Measurements from ENCODE around the gene EBF4.

The EBF4 gene

DNA sequence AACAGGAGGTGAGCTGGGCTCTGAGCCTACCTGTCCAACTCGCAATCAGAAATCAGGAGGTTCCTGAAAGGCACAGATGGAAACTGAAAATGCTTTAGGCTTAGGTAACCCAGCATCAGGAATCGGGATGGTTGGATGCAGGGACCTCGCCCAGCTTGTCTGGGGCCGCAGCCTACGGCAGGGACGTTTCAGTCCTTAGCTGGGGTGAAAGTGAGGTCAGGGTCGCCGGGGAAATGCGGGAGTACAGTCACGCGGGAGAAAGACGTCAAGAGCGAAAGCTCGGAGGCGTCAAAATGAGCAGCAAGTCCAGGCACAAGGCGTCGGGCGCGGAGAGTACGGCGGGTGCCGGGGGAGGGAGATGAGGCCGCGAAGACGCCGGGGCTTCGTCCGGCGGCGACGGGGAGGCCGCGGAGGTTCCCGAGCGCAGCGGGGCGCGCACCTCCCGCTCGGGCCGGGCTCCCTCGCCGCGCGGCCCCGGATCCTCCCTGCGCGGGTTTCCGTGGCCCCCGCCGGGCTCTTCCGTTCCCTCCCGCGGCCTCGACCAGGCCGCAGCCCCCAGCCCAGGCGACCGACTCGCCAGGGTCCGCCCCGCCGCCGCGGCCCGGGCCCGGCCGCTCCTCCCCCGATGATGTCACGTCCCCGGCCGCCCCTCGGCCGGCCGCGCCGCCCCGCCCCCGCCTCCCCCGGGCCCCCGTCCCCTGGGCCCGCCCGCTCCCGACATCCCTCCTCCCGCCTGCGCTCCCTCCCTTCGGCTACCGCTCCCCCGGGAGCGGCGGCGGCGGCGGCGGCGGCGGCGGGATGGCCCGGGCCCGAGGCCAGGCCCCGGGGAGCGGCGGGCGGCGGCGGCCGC lies at the start of gene EBF4:
EBF4 (plus strand) TSS at position 745 of the 850 bp plus-strand sequence. CDS start 866 bp downstream, outside the sequence.
- no peak for DNase-seq

- DNase-seq = no peak
Observed at GRCh38 chr20:2643708-2644107, 48.9 kb upstream of the EBF4 start.

GRCh38 chr20:2651772-2652723 lies 40.5 kb upstream of the EBF4 start, which contains the start of gene NOP56:
TSS of gene NOP56 (plus strand) at chr20:2652632. CDS start at chr20:2652661, 29 bp downstream.
- peak; percentile 40 for DNase-seq

- DNase-seq = no peak
Observed at GRCh38 chr20:2652724-2653555, 39.6 kb upstream of the EBF4 start.

DNA sequence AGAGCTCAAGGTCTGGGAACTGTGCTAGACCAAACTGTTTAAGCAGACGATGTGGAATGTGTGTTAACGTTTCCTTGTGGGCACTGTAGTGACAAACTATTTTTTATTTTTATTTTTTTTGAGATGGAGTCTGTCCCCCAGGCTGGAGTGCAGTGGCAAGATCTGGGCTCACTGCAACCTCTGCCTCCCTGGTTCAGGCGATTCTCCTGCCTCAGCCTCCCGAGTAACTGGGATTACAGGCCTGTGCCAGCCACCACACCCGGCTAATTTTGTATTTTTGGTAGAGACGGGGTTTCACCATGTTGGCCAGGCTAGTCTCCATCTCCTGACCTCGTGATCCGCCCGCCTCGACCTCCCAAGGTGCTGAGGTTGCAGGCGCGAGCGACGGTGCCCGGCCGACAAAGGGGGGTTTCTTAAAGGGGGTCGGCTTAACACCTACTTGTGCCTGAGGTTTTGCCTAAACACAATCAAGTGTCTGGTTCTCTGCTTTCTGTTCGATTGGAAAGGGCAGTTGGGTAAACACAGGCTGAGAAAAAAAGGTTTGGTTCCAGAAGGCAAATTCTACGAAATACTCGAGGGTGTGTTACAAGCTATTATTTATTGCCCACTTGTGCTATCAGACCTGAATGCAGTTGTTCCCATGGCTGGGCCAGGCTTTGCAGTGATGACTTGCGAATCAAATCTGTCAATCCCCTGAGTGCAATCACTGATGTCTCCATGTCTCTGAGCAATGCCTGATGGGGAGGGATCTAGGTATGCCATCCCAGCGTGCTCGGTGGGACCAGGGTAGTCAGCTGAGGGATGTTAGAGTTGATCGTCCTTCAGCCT lies 38.8 kb upstream of the EBF4 start:
- no peak for DNase-seq

GRCh38 chr20:2654384-2654822 lies 38.2 kb upstream of the EBF4 start:
- no peak for DNase-seq

- no peak for DNase-seq
Observed at GRCh38 chr20:2654831-2655230, 37.7 kb upstream of the EBF4 start.

DNA sequence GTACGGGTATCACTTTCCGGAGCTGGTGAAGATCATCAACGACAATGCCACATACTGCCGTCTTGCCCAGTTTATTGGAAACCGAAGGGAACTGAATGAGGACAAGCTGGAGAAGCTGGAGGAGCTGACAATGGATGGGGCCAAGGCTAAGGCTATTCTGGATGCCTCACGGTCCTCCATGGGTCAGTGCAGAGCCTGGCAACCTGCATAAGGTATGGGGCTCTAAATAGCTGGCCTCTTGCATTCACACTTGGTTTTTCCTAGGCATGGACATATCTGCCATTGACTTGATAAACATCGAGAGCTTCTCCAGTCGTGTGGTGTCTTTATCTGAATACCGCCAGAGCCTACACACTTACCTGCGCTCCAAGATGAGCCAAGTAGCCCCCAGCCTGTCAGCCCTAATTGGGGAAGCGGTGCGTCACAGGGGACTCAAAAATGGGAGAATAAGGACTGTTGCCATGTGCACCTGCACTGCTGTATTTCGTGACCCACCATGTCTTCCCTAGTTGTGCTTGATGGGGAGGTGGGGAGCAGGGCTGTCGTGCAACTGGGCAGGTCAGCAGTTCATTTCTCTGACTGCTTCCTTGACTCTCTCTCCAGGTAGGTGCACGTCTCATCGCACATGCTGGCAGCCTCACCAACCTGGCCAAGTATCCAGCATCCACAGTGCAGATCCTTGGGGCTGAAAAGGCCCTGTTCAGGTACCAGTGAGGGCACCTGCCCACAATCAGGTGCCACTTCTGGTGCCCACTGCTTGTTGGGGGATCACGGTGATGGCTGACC lies 37.1 kb upstream of the EBF4 start:
- DNase-seq = no peak

DNA sequence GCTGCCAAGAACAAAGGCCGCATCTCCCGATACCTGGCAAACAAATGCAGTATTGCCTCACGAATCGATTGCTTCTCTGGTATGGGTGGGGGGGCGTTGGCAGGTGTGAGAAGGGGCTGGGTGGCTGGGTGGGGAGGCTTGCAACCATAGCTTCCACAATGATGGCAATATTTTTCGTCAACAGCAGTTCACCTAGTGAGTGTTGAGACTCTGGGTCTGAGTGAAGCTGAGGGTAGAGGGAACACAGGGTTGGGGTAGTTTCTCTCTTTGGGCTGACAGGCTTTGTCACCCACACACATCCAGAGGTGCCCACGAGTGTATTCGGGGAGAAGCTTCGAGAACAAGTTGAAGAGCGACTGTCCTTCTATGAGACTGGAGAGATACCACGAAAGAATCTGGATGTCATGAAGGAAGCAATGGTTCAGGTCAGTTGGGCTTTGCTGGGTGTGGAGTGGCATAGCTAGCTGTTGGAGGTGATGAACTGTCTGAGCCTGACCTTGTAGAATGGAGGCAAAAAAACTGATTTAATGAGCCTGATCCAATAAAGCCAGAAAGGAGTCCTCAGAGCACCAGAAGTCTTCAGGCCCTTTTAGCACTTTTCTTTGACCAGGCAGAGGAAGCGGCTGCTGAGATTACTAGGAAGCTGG lies 36.0 kb upstream of the EBF4 start:
- DNase-seq = no peak

GRCh38 chr20:2657241-2657640 lies 35.3 kb upstream of the EBF4 start:
- no peak for DNase-seq

- no peak for DNase-seq
Observed at GRCh38 chr20:2657674-2658073, 34.9 kb upstream of the EBF4 start.

DNA sequence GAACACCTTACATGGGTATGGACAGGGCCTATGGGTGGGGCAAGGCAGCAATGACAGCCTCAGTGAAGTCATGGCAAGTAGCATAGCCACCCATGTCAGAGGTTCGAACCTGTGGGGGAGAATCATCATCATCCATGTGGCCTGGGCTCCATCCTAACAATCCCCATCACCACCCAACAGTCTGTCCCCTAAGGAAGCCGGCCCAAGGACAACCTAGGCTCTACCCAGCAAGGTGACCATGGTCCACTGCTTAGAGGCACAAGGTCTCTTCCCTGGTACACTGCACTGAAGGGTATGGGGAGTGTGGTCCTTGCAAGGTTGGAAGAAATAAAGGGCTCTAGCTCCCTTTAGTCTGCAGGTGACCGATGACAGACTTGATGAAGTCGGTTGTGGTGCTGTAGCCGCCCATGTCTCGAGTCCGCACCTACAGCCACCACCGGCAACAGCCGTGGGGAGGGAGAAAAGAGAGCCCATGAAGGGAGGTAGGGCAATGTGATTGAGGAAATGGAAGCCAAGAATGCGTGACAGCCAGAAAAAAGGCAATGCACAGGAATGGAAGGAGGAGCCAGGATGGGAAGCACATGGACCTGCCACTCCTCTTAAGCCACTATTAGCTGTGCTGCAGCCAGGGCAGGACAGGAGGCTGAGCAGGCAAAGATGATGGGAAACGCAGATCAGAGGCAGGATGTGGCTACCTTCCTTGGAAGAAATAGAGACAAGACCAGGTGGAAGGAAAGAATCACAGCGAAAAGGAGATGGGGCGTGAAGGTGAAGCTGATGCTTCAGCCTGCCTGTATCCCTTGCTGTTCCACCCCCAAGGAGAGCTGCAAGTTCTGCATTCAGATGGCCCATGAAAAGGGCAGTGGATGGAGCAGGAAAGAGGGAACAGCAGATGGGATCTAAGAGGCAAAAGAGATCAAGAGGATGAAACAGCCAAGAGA lies 33.9 kb upstream of the EBF4 start:
- no peak for DNase-seq

DNA sequence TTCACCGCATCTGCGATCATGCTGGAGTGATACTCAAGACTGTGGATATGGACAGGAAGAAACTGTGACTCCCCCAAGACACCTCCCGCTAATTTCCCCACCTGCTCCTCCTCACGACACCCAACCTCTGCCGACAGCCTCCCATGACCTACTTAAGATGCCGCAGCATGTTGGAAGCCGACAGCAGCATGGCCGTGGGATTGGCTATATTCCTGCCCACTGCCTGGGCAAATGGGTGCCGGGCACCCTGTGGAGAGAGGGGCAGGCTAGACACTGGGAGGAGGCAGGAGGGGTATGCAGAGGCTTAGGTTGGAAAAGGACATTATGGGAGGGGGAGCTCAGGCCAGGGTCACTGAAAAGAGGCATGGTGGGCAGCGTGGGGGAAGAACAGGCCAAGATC lies 33.0 kb upstream of the EBF4 start:
- no peak for DNase-seq

DNA sequence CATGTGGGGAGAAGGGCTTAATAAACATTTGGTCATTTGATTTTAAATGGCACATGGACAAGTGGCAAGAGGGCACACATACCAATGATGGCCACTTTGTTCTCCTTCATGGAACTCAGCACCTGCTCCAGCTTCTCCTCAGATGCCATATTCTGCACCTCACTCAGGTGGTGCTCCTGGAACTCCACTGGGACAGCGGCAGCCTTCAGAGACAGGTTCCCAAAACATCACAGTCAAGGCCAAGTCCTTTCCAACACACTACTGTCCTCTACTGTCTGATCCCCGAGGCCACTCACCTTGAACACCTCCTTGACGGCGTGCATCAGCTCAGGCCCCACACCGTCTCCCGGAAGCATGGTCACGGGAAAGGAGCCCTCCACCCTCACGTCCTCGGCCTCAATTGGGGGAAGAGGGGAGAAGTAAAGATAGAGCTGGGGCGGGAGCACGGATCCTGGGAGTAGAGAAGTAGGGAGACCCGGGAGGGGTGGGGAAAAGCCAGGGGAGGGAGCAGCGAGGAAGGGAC lies 29.2 kb upstream of the EBF4 start:
- no peak for DNase-seq

DNA sequence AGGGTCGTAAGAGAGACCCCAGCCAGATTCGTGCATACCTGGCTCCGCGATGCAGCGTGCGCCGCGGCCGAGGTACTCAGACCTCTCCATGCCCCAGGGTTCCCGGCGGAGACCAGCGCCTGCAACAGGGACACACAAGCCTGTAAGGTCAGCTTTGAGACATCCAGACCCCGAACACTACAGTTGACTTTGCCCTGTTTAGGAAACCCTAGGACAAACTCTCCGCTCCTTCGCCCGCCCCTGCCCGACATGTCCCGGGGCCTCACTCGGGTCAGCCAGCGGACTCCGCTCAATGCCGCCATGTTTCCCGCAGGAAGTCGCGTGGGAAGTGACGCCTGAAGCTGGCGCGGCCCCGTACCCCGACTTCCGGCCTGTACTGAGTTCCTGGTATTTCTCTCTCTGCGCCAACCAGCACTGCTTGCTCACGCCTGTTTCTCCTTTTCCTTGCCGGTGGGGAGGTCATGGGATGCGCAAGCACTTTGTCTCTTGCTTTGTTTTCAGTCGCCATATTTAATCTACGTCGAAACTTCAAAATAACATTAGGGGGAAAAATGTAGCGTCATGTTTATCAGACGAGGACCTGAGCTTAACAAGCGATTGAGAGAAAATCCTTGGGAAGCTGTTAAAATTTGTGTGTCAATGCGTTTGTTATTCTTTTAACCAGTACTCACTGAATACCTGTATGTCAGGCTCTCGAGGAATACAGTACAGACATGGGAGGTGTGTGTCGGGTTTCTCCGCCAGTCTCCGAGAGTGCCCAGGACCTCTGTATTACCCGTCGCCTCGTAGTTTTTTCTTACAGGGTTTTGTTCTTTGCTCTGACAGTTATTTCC lies 28.5 kb upstream of the EBF4 start, which contains the start of gene IDH3B:
IDH3B (minus strand) TSS at position 330 of the 833 bp plus-strand sequence; CDS start at position 302, 28 bp downstream.
- DNase-seq = peak; percentile 76

GRCh38 chr20:2671977-2672376 lies 20.6 kb upstream of the EBF4 start:
- no peak for DNase-seq

- no peak for DNase-seq
Observed at GRCh38 chr20:2672446-2672845, 20.1 kb upstream of the EBF4 start.

- no peak for DNase-seq
Observed at GRCh38 chr20:2673453-2673852, 19.1 kb upstream of the EBF4 start.
